ENCODE results near the gene KIAA1549.
"Not testable (repeated sequence)": the region's sequence is repeated elsewhere in the genome, so short reads cannot be mapped to it uniquely, and the experiment has no call there.

KIAA1549 gene

DNA sequence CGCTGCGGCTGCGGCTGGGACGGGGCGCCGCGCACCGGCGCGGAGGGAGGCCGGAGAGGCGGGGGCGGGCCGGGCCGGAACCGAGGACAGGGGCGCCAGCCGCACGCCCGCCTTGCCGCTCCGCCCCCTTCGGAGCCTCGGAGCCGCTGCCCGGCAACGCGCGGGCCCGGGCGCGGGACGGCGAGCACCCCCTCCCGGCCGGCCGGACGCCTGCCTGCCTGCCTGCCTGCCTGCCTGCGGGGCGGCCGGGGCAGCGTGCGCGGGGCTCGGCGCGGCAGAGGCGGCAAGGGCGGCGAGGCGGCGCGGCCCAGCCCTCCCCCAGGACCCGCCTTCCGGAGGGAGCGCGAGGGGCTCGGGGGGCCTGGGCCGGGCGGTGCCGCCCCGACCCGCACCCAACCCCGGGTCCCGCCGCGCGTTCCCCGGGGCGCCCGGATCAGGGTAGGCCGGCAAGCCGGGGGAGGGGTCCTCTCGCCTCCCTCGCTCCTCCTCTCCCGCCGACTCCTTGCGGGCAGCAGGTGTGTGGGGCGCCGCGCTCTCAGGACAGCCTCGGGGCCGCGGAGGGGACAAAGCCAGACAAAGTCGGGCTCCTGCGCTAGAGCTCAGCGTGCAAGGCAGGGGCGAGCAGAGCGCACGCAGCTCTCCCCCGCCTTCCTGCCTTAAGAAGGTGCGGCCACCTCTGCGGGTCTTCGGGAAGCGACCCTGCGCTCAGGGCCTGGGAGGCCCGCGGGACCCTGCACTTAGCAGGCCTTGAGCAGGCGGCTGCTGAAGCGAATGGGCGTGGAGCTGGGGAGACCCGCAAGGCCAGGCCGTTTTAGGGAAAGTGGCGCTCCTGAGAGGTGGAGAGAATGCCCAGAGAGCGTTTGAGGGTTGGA lies at the start of gene KIAA1549:
Gene KIAA1549, minus strand, starts transcription at position 58 of the 872 bp plus-strand sequence. CDS start 120 bp downstream, outside the sequence.
- DNase-seq: peak; percentile 65

DNA sequence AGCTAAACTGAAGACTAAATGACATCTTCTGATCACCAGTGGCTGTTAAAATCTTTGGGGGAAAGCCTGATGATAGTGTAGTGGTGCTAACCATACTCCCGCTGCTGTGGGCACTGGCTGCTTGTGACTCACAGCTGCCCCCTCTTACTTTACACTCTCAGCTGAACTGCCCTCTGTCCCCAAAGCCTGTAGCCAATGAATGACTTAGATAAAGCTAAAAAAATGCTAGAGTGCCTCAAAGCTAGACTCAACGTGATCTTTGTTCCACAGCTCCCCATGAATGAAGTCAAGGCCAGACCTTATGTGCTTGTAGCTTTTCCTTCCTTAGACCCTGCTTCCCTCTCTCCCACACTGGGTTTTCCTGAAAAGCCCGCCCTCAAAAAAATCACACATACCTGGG lies 48.2 kb upstream of the KIAA1549 start:
- no peak for DNase-seq

DNA sequence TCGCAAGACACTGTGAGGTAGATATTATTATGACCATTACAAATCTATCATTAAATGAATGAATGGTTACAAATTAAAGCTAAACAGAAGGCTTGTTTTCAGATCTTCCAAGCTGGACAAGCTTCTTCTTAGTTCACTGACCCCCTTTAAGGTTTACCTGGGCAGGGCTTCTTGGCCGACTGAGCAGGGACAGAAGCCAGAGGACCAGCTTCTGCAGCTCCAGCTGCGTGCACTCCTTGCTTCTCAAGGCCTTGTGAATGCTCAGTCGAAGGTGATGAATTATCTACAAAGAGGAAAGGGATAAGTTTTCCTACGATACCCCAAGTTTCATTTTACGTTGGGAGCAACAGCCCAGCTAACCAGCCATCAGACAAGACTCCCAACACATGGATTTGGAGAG lies 45.4 kb upstream of the KIAA1549 start:
- DNase-seq: no peak

DNA sequence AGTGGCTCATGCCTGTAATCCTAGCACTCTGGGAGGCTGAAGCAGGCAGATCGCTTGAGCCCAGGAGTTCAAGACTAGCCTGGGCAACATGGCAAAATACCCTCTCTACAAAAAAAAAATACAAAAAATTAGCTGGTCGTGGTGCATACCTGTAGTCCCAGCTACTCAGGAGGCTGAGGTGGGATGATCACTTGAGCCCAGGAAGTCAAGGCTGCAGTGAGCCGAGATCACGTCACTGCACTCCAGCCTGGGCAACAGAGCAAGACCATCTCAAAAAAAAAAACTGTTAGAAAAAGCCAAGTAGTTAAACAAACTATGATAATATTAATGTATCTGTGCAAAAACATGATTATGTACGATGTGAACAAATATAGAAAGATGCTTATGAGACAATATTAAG lies 44.7 kb upstream of the KIAA1549 start:
- not testable (repeated sequence) for DNase-seq

DNA sequence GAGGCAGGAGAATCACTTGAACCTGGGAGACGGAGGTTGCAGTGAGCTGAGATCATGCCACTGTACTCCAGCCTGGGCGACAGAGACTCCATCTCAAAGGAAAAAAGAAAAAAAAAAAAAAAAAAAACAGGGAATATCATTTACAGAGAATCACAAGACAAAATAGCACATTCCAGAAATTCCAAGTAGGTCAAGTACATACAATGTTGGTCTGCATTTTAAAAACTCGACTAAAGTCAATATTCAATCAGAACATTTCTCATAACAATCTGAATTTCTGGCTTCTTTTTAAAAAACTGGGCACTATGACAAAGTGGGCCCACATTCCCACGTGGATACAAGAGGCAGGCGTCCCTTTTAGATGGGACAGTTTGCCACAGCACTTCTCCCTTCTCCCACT lies 41.9 kb upstream of the KIAA1549 start:
- no peak for DNase-seq

DNA sequence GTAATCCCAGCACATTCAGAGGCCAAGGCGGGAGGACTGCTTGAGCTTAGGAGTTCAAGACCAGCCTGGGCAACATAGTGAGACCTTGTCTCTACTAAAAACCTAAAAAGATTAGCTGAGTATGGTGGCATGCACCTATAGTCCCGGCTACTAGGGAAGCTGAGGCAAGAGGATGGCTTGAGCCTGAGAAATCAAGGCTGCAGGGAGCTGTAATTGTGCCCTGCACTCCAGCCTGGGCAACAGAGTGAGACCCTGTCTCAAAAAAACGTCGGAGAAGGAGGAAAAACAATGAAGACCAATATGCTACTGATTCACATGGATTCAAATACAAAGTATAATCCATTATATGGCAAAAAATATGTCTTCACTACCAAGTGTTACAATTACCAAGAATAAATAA lies 41.1 kb upstream of the KIAA1549 start:
- no peak for DNase-seq

DNA sequence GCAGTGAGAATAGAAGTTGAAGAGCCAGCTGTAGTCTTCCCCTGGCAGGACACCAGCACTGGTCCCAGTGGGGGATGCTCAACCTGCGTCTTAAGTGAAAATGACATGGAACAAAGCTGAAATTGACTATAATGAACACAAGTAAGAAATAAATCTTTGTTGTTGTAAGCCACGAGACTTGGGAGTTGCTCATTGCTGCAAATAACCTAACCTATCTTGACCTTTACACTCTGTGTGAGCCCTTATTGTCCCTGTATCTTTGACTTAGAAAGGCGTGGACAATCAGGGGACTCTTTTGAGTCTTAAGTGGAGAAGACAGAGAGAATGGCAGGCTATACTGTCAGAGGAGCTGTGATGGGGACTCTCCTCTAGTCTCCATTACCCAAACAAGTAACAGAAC lies 37.7 kb upstream of the KIAA1549 start:
- DNase-seq: no peak

DNA sequence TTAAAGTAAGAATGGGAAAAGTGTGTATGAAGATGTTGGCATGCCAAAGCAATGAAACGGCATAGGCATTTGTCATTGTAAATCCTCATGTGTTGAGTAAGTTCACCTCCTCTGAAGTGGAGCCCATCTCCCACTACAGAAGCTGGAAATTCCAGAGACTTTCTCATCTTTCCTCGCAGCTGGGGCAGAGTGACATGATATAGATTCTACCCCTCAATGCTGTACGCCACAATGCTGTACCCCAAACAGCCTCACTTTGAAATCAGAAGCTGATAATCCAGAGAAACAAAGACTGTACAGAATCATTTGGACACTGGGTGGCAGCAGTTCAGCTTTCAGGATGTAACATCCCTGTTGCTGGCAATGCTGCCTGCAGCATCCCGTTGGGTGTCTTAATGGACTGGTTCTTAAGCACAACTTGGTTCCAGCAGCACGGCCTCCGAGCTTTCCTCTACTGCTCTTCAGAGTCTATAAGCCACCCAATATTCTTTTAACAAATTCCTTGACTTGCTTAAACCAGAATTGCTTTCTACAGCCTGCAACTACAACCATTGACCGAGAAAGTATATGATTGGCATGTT lies 35.8 kb upstream of the KIAA1549 start:
- DNase-seq: peak; percentile 77

DNA sequence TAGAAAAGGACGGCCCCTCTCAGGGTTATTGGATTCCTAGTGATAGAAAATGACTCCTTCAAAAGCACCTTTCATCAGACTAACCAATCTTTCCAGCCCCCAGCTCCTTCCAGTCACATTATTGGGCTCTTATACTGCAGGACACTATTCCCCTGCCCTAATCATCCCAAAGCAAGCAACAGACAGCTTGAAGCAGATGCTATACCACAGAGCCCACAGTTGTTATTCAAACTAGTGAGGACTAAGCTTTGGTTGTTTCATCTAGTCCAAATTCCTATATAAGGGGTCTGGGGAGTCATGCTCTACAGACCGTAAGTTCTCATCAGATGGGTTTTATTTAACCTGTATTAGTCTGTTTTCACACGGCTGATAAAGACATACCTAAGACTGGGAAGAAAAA lies 30.2 kb upstream of the KIAA1549 start:
- no peak for DNase-seq

DNA sequence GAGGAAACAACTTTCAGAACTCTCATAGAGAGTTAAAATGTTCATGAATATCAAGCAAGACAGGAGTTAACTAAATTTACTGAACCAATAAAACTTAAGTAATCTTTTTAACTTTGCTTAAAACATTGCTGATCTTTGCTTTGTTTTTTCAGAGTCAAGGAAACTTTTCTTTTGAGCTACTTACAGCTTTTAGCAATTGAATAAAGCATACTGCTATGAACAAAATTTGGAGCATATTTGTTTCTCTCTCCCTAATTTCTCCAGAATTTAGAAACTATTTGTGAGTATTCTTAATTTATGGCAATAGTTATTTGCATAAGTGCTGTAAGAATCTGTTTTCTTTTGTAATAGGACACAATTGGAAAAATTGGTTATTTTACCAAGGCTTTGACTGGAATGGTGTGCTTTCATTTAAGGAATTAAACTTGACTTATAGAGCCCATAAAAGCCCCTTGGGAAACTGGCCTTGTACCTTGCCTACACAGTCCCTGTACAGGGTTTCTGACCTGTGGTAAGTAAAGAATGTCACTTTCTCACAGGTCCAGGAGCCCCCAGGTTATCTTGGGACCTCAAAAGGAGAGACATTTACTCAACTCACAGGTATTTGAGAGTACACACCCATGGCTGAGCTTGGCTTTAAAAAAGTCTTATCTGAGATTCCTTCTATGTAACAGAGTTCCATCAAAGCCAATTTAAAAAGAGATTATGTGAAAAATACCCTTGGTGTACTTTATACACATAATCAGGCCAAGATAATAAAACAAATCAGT lies 23.3 kb upstream of the KIAA1549 start:
- no peak for DNase-seq

DNA sequence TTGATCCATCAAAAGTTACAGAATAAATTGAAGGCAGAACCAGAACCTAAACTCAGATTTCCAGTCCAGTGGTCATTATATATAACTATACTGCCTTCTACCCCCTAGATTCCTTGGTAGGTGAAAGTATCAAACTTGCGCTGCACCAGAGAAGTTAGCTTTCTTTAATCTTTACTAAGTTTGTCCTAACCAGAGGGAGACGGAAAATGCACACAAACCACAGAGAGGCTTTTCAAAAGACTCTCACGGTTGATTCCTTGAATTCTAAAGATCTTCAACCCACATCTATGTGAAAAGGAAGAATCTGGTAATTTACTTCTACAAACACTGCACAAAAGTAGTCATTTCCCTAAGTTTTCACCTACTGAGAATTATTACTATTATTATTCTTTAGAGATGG lies 18.2 kb upstream of the KIAA1549 start:
- no peak for DNase-seq

DNA sequence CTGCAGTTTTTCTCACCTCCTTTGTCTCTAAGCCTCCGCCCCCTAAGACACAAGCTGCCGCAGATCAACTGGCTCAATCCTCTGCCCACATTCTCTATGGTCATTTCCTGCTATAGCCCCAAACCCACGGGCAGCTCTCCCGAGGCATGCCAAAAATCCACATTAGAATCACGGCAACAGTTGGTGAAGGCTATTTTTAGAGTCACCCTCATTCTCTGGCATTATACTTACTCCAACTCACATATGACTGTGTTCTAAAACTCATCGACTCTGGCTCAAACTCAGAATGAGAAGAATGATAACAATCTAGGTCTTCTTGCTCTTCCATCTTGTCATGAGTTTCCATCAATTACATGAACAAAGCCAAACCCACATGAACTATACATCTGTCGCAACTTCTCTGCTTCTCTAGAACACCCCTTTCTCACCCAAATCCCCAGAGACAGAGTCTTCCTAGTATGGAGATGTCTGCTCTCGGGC lies 10.9 kb upstream of the KIAA1549 start:
- no peak for DNase-seq

DNA sequence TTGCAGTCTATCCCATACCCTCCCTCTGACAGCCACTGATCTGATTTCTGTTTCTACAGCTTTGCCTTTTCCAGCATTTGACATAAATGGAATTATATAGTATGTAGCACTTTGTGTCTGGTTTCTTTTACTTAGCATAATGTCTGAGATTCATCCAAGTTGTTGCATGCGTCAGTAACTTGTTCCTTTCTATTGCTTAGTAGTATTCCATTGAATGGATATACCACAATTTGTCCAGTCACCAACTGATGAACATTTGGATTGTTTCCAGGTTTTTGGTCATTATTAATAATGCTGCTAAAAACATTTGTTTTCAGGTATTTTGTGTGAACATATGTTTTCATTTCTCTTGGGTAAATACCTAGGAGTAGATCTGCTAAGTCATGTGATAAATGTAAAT lies 6.5 kb upstream of the KIAA1549 start:
- no peak for DNase-seq

DNA sequence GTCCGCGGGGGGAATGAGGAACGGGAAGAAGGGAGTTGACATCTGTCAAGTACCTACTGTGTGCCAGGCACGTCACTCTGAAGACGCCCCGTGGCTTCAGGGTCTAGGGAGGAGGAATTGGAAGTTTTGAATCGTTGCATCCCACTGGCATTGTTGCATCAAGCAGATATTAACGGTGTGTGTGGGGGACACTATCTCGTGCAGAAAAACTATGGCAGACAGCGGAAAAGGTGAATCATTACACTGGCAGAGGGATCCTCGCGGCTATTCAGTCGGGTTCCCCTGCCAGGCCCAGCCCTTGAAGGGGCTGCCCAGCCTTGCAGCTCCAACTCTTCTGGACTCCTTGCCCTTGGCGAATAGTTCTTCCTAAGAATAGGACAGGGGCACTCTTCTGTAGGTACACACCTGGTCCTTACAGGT lies 1.0 kb upstream of the KIAA1549 start:
- DNase-seq: no peak

DNA sequence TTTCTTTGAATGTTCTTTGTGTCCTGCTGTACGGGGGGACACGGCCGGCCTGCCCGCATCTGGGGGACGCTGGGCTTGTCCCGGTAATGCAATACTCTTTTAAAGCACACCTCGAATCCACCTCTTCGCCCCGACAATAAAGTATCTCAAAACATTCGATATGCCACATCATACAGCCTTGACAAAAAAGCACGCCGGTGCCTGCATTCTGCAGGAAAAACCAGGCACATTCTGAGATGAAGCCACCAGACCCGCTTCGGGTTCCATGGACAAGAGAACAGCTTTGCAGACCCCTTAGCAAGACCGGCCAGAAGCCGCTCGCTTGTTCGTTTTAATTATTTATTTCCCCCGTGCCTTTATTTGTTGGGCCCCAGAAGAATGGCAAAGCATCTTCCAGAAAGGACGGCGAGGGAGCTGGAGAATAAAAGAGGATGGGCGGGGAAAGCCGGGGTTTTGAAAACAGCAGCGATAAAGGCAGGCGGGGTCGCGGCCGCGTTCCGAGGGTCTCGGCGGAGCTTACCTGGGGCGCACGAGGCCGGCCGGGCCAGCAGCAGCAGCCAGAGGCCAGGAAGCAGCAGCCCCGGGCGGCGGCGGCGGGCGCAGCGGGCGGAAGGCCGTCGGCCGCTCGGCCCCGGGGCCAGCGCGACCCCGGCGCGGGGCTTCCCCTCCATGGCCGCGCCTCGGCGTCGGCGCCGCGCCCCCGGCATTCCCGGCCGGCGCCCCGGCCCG lies 462 bp downstream of the KIAA1549 start:
- DNase-seq: peak; percentile 12

DNA sequence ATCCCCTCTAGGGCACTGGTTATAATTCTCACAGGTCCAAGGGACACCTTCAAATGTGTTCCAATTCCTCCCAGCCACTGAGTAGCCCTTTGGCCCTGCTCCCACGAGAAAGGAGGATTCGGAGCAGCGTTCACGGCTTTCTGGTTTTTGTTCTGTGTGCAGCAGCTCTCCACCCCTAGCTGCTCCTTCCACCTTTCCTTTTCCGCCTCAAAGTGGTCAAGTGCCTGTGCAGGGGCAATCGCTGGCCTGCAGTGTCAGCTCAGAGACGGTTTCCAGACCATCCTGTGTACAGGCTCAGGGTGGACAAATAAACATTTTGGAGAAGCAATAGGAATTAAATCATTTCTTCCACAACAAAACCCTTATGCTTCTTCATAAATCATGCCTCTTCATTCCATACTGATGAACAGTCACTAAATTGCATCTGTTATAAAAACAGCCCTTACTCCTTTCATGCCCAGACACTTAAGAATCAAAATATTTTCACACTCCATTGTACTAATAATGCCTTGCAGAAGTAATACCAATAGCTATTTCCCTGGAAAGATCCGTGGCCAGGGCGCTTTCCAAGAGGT lies 1.1 kb downstream of the KIAA1549 start:
- DNase-seq: no peak

DNA sequence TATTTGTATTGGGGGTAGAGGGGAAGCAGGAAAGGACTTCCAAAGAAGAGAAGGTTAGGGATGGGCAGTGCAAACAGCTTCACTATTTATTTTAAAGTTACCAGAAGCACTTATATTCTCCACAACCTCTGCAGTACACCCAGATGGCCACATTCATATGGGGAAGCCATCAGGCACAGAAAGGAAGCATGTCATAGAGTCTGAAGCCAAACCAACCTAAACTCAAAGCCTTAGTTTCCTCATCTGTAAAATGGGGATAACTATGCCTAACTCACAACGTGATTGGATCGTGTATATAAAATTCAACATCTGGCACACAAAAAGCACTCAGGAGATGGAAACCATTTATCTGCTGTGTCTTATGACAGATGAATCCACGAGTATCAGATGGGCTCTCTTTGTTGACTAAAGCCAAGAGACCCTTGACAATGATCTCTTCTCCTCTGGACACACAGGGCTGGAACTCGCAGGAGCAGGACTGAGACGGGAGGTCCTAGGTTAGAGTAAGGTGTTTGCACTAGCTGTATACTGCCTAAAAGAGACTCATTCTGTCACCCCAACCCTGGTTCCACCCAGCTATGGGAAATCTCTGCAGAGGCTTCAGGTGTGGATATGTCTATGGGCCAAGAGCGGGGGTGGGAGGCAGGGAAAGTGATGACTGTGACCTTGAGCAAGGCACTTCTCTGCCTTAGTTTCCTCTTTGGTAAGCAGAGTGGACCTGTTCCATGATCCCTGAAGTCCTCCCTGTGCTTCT lies 1.8 kb downstream of the KIAA1549 start:
- no peak for DNase-seq

DNA sequence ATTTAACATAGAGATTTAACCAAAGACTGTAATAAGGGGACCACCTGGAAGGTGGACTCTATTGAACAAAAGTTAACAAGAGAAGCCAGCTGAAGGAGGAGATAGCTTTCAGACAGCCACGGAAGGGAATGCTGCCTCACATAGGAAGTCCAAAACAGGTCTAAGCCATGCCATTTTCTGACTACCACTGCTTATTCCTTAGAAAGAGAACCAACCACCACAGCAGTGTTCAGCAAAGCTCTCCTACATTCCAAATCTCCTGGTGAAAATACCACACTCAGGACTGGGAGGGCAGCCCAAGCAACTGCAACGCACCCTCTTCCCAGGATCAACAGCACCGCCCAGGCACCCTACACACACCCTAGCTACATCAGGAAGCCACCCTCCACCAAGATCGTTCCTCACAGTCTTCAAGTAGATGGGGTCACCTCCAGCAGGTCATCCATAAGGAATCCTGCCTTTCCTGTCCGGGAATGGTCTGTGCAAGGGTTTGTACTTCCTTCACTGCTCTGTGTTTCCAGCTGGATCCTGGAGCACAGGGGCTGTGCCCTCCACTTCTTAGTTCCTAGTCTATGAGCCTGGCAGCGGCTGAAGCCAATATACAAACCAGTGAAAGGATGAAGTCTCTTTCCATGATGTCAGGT lies 2.5 kb downstream of the KIAA1549 start:
- no peak for DNase-seq

DNA sequence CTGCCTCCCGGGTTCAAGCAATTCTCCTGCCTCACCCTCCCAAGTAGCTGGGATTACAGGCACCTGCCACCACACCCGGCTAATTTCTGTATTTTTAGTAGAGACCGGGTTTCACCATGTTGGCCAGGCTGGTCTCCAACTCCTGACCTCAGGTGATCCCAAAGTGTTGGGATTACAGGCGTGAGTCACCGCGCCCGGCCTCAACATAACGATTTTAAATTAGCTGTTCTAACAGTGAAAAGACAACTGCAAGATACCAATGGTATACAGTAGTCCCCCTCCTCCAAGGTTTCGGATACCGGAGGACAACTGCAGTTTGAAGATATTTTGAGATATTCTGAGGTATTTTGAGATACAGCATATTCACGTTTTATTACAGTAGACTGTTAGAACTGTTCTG lies 5.0 kb downstream of the KIAA1549 start:
- DNase-seq: not testable (repeated sequence)

DNA sequence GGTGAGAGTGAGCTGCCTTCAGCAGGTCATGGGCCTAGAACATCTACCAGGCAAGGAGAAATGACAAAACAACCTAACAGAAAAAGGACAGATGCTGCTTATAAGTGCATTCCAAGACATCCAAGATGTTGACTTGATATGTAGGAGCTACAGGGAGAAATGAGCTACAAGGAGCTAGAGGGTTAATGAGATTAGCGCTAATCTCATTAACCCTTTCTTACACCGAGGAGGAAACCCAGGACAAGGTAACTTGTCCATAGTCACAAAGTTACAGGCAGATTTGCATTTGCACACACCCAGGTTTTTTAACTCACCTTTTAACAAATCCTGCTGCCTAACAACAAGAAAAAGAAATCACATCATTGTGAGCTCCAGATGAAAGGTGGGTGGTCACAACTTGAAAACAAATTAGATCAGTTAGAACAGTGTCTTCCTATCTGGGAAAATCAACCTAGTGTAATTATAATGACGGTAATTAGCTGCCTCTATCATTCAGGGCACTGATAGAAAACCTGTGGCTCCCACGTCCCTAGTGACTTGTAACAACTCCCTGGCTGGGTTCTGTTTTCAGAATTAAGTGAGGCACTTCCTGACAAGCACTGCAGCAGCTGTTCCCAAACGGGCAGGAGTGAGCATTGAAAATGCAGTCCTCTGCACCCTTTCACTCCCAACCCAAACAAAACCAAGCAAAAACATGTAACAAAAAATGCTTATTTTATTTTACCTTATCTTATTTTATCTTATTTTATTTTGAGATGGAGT lies 5.7 kb downstream of the KIAA1549 start:
- no peak for DNase-seq

All from CD4-positive, alpha-beta T cell treated with Interleukin-6 for 4 hours (primary cell).